H1 (cell line): ENCODE measurements around the gene CH25H. TPM values are rescaled to one million over a fixed set of nuclear protein-coding genes. Genes with fewer than 3 reads are reported as not detected.

Experiments
- BCL11A ChIP-seq, 2 experiments: IDR thresholded peaks; one replicate each; pipeline ENCODE4 v1.6.1; 2011; ENCODE audit warnings: low read depth in 2 of 2, low read length in 2 of 2, mild to moderate bottlenecking in 2 of 2
- SAP30 ChIP-seq: fragments of 300-600 bp; sonication (generic); IDR thresholded peaks from 2 replicates; pipeline ENCODE4 v1.7.1; 2012; ENCODE audit warnings: low read length, moderate library complexity, mild to moderate bottlenecking, inconsistent platforms; ENCODE audit not compliant: insufficient read depth, insufficient replicate concordance
- SUZ12 ChIP-seq: fragments of 200-600 bp; sonication (generic); IDR thresholded peaks from 2 replicates; pipeline ENCODE4 v1.6.1; 2012; ENCODE audit warnings: mild to moderate bottlenecking, inconsistent platforms, low read length, moderate library complexity, mixed read lengths
- polyA plus RNA-seq, 7 experiments: library from polyadenylated mRNA; depleted of rRNA in 3 of 7; stranded (reverse) in 5 of 7; unstranded in 2 of 7; fragments of >200 nt in 5 of 7; fragments of 200-250 nt in 2 of 7; gene quantifications; 1 replicate in 5 of 7; 2 replicates in 1 of 7; 4 replicates in 1 of 7; pipeline versions ENCODE4 v1.2.1 to v1.2.3, GENCODE V29; 2011 to 2013; ENCODE audit warnings: missing spikeins in 2 of 7, mixed read lengths in 2 of 7
- total RNA-seq: library from RNA; stranded (reverse); fragmentation: NEBNext Ultra II Directional; extraction: Animal tissue kit (Norgen Biotek cat#: 25700); gene quantifications from 2 replicates; pipeline ENCODE4 v1.2.1, GENCODE V29; 2021

CH25H gene
- total and polyA plus RNA-seq, 2 of the 8 experiments (the other 6 are each of a cell fraction or from before 2014, with no cell fraction given) = 0.56 to 1.3 TPM

DNA sequence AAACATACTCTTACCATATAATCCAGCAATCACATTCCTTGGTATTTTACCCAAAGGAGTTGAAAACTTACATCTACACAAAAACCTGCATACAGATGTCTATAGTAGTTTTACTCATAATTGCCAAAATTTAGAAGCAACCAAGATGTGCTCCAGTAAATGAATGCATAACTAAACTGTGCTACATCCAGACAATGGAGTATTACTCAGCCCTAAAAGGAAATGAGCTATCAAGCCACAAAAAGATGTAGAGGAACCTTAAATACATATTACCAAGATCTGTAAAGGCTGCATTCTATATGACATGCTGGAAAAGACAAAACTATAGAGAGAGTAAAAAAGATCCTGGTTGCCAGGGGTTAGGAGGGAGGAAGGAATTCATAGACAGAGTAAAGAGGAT is 21.8 kb upstream of the CH25H start (continued):
- no peak for TF ChIP-seq SAP30
- no peak for TF ChIP-seq BCL11A (IDR thresholded peaks at IDR 0.05; ENCODE audit: low read depth in 2 of 2, low read length in 2 of 2)
- TF ChIP-seq SUZ12 = no peak
